SH-SY5Y (cell line): Measurements from ENCODE around the gene AKAP5.

Experiments used
- GATA2 ChIP-seq: IDR thresholded peaks from 2 replicates; pipeline ENCODE4 v1.6.1; 2011; ENCODE audit warnings: mild to moderate bottlenecking, low read depth, low read length
- GATA3 ChIP-seq: IDR thresholded peaks from 2 replicates; pipeline ENCODE4 v1.6.1; 2011; ENCODE audit warnings: low read depth, mild to moderate bottlenecking, low read length, moderate library complexity

- TF ChIP-seq GATA3 (no peak), GATA2 (no peak)
These were observed 11.1 kb downstream of the AKAP5 start for GRCh38 chr14:64476438-64476837.
